NCI-H2171 treated with DMSO at 0.1 percent for 48 hours (cell line): ENCODE measurements around the gene CCDC69.

Experiments used
- DNase-seq: peaks from one replicate; lab custom pipeline; 2025; lab: John Stamatoyannopoulos, UW

The CCDC69 gene

DNA sequence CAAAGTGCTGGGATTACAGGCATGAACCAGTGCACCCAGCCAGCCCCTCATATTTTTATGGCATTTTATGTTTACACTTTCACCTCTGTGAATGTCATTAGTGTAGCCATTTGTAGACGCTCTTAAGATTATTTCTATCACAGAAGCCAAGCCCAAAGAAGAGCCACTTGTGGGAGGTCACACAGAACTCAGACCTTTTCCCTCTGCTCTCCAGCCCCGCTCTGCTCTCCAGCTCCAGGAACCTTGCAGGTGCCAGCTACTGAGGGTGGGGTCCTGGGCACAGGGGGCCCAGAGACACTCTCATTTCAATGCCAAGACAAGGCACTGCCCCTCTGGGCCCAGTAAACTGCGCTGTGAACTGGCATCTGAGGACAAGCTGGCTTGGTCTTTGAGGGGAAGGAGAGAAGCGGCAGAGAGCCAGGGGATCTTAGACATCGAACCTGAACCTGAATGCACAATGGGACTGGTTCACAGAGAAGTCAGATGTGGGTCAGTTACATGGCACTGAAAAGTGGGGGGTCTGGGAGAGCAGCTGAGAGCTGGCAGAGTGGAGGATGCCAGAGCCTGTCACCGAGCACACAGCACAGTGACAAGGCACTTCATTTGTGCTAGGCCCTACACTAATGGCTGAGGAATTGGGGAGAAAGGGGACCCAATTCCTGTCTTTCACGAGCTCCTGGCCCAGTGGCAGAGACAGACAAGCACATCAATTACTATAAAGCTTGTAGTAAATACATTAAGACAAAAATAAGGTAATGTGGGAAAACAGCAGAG, 83.0 kb downstream of the CCDC69 start:
- DNase-seq = no peak

DNA sequence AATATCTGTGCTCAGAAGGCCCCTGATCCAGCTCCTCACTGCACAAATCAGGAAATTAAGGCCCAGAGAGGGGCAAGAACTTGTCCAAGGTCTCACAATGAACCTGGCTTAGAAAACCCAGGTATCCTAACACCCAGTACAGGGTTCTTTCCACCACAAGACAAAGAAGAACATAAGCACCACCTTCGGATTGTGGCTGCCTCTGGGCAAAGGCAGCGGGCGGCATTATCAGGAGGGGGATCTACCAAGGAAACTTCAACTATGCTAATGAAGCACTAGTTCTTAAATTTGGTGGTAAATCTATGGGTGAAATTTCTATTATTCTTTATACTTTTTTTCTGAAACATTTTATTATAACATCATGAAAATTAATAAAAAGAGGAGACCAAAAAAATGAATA, 84.2 kb downstream of the CCDC69 start:
- no peak for DNase-seq

DNA sequence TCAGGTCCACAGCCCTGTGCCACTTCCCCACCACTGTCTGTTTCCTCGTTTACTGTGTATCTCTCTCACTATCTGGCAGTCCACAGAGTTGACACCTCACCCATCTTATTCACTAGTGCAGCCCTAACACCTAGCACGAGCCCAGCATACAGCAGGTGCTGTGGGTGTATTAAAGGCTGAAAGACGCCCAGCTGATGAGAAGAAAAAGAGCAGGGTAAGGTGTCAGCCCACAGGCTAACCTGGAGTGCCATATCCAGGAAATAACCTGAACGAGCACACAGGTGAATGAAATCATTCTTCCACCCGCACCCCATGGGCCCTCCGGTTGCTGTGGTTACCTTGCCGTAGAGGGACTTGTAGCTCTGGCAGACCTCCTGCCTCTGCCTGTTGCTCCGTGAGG, 84.9 kb downstream of the CCDC69 start:
- no peak for DNase-seq

DNA sequence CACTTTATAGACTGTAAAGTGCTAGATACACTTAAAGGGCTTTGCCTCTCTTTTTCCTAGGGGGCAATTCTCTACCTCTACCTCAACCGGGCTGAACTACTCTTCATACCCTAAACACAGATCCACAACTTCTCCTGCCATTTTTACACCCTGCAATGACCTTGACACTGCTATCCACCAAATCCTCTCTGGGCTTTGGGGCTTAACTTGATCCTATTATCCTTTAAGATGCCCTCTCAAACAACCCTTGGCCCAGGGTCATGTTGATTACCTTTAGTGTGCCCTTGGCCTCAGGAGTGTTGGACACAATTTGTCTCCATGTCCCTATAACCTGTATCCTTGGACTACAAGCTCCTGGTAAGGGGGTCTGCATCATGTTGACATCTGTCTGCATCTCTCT, 85.8 kb downstream of the CCDC69 start:
- DNase-seq = no peak

DNA sequence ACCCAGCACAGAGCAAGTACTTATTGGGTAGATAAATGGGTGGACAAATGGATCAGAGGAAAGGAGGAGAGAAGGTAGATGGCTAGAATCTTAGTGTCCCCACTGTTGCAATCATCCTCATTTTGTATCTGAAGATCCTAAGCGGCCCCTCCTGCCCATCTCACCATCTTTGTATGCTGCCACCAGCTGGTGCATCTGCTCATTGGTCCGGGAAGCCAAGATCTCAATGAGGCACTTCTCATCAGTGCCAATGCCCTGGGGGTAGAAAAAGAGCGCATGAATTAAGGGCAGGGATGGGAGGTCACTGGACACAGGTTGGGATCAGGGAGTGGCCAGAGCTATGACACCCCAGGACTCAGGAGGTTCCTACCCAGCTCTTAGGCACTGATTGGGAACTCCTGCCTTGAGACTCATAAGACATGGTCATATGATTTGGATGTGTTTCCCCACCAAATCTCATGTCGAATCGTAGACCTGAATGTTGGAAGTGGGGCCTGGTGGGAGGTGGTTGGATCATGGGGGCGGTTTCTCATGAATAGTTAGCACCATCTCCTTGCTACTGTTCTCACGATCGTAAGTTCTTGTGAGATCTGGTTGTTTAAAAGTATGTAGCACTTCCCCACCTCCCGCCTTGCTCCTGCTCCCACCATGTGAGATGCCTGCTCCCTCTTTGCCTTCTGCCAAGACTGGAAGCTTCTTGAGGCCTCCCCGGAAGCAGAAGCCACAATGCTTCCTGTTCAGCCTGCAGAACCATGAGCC, 86.6 kb downstream of the CCDC69 start:
- DNase-seq = no peak

DNA sequence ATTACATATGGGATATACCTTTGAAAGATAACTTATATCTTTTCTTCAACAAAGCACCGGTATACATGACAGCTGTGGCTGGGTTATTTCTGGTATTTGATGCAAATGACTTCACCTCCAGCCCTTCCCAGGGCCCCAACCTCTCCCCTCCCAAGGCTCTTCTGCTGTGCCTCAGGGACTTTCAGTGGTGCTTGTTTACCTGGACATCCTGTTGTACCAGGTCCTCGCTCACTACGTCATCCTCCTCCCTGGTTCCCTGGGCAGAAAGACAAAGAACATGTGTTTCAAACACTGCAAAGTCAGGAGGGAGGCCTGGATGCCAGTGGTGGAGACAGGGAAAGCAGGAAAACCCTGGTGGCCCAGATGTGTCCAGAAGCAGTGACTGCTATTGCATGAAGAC, 89.7 kb downstream of the CCDC69 start:
- DNase-seq = no peak

DNA sequence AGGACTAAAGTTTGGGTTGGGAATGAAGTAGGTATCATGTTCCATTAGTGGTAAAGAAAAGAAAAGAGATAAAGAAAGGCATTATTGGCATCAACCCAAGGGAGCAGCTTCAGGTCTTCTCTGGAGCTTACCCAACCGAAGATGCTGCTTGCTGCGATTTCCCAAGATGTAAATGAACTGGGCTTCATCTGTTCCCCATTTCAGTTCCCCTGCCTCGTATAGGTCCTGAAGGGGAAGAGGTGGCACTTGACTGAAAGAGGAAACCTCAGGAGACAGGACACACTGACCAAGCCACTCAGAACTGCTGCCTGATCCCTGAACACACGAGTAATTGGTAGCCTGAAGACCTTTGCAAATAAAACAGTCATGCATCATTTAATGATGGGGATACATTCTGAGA, 90.9 kb downstream of the CCDC69 start:
- no peak for DNase-seq
